Small intestine (tissue), 16 donors: ENCODE measurements around the gene RPL36AL. TPM values are rescaled to one million over a fixed set of nuclear protein-coding genes. Genes with fewer than 3 reads are reported as not detected.
"Not testable (repeated sequence)": the region's sequence is repeated elsewhere in the genome, so short reads cannot be mapped to it uniquely, and the experiment has no call there.

ENCODE experiments used
- DNase-seq, 2 donors: peaks; one replicate each; pipeline versions ENCODE4 v3.0.0 to v3.0.0-alpha.2; 2013
- FAIRE-seq: peaks from 2 replicates; lab custom pipeline; 2012; peaks lifted over from hg19 to GRCh38; lab: Jason Lieb, UNC
- H3K27ac ChIP-seq, 3 donors: one replicate each; pipeline ENCODE4 v1.5.1; 2013; ENCODE audit warnings: low read length in 2 of 3, mild to moderate bottlenecking in 2 of 3, control low read depth in 1 of 3, inconsistent platforms in 1 of 3, low read depth in 1 of 3, moderate library complexity in 1 of 3
- H3K27me3 ChIP-seq, 3 donors: one replicate each; pipeline ENCODE4 v1.6.1; 2013; ENCODE audit warnings: low read length in 3 of 3, inconsistent platforms in 1 of 3; ENCODE audit not compliant: control insufficient read depth in 3 of 3, insufficient read depth in 3 of 3
- H3K36me3 ChIP-seq, 3 donors: one replicate each; pipeline ENCODE4 v1.6.1; 2013; ENCODE audit warnings: low read length in 3 of 3, inconsistent platforms in 1 of 3, low read depth in 1 of 3, mild to moderate bottlenecking in 1 of 3, moderate library complexity in 1 of 3; ENCODE audit not compliant: control insufficient read depth in 3 of 3, insufficient read depth in 2 of 3
- H3K4me1 ChIP-seq, 3 donors: one replicate each; pipeline ENCODE4 v1.6.1; 2013; ENCODE audit warnings: low read length in 2 of 3, inconsistent platforms in 1 of 3, low read depth in 1 of 3, mild to moderate bottlenecking in 1 of 3, moderate library complexity in 1 of 3; ENCODE audit not compliant: control insufficient read depth in 3 of 3, insufficient read depth in 2 of 3
- H3K4me3 ChIP-seq, 3 donors: one replicate each; pipeline ENCODE4 v1.5.1; 2013; ENCODE audit warnings: low read length in 3 of 3, control low read depth in 1 of 3, inconsistent platforms in 1 of 3, low read depth in 1 of 3, mild to moderate bottlenecking in 1 of 3, moderate library complexity in 1 of 3
- H3K9me3 ChIP-seq, 2 donors: one replicate each; pipeline ENCODE4 v1.6.1; 2013; ENCODE audit warnings: low read depth in 1 of 2, low read length in 1 of 2; ENCODE audit not compliant: control insufficient read depth in 2 of 2, insufficient read depth in 1 of 2
- WGBS, 3 donors: extraction: QIAGEN DNeasy Blood & Tissue Kit; methylation state at CpG; one replicate each; pipeline ENCODE4 v1.1.7; 2013; 5-methylcytosine and 5-hydroxymethylcytosine counted together
- long read RNA-seq, 10 donors: transcript quantifications; one replicate each; lab custom pipeline, GENCODE V29; 2026
- polyA plus RNA-seq, 4 donors: library from polyadenylated mRNA; stranded (reverse) in 3 of 4; unstranded in 1 of 4; fragments of 200-250 nt in 3 of 4; fragments of 120-200 nt in 1 of 4; gene quantifications; one replicate each; pipeline versions ENCODE4 v1.2.1 to v1.2.3, GENCODE V29; 2013
- donor health status: healthy with polysubstance abuse.
- donor health status: control.
- donor health status: control.
- donor health status: Bipolar disorder and iron deficiency.
- donor health status: healthy.

Gene RPL36AL
- 100 to 1,000 TPM; 328 to 910 (median 674) TPM for polyA plus RNA-seq
- long read RNA-seq, donor 1: 0 reads
- long read RNA-seq, donor 2, transcript RPL36AL-201 (2 exons, 746 nt): major isoform, 133 of 154 reads
- long read RNA-seq, donor 2, partial matches to known transcripts: 21 of 154 reads
- long read RNA-seq, donor 2, other reads (novel, unspliced or antisense): 0 of 154 reads
- long read RNA-seq, donor 3, transcript RPL36AL-201 (2 exons, 746 nt): major isoform, 207 of 207 reads
- long read RNA-seq, donor 3, partial matches to known transcripts: 0 of 207 reads
- long read RNA-seq, donor 3, other reads (novel, unspliced or antisense): 0 of 207 reads
- long read RNA-seq, donor 4, transcript RPL36AL-201 (2 exons, 746 nt): major isoform, 5 of 5 reads
- long read RNA-seq, donor 4, partial matches to known transcripts: 0 of 5 reads
- long read RNA-seq, donor 4, other reads (novel, unspliced or antisense): 0 of 5 reads
- long read RNA-seq, donor 5, transcript RPL36AL-201 (2 exons, 746 nt): major isoform, 84 of 117 reads
- long read RNA-seq, donor 5, partial matches to known transcripts: 33 of 117 reads
- long read RNA-seq, donor 5, other reads (novel, unspliced or antisense): 0 of 117 reads
- long read RNA-seq, donor 6, transcript RPL36AL-201 (2 exons, 746 nt): major isoform, 208 of 208 reads
- long read RNA-seq, donor 6, partial matches to known transcripts: 0 of 208 reads
- long read RNA-seq, donor 6, other reads (novel, unspliced or antisense): 0 of 208 reads
- long read RNA-seq, donor 7: 0 reads
- long read RNA-seq, donor 8, transcript RPL36AL-201 (2 exons, 746 nt): major isoform, 26 of 26 reads
- long read RNA-seq, donor 8, partial matches to known transcripts: 0 of 26 reads
- long read RNA-seq, donor 8, other reads (novel, unspliced or antisense): 0 of 26 reads
- long read RNA-seq, donor 9, transcript RPL36AL-201 (2 exons, 746 nt): major isoform, 47 of 53 reads
- long read RNA-seq, donor 9, partial matches to known transcripts: 6 of 53 reads
- long read RNA-seq, donor 9, other reads (novel, unspliced or antisense): 0 of 53 reads
- long read RNA-seq, donor 10, transcript RPL36AL-201 (2 exons, 746 nt): major isoform, 253 of 253 reads
- long read RNA-seq, donor 10, partial matches to known transcripts: 0 of 253 reads
- long read RNA-seq, donor 10, other reads (novel, unspliced or antisense): 0 of 253 reads

- no peak for FAIRE-seq
- peak; percentile 98 to 99 for DNase-seq
- WGBS, 3 donors: 0% methylated on average over 74 to 85 of the region's 85 CpGs
- Histone ChIP-seq H3K4me1 (peaks cover 0 to 9% (median 5%) of the 10 kb centered on the region in 3 donors), H3K9me3 (no peaks in the 10 kb centered on the region), H3K27me3 (no peaks in the 10 kb centered on the region), H3K4me3 (peak within 1 kb of the TSS; percentile 77 to 87 (median 81)), H3K27ac (peak within 1 kb of the TSS; percentile 86 to 99 (median 98)), H3K36me3 (peaks cover 0 to 20% (median 5%) of the 10 kb centered on the region in 3 donors)
Observed at GRCh38 chr14:49620182-49621113, at the start of gene RPL36AL, which contains the start of gene MGAT2. TSS of gene RPL36AL (minus strand) at chr14:49620626. CDS start at chr14:49619104, 1,522 bp downstream. TSS of gene MGAT2 (plus strand) at chr14:49620799. CDS start at chr14:49621269, 470 bp downstream.

GRCh38 chr14:49659526-49660455, 39.4 kb upstream of the RPL36AL start:
- Histone ChIP-seq H3K27me3 (no peaks in the 10 kb centered on the region), H3K36me3 (no peaks in the 10 kb centered on the region), H3K27ac (no peak overlapping the region), H3K4me3 (no peak overlapping the region), H3K4me1 (peaks cover 0 to 3% (median 0%) of the 10 kb centered on the region in 3 donors), H3K9me3 (no peaks in the 10 kb centered on the region)
- no peak for FAIRE-seq
- WGBS, 3 donors: 59 to 79% (median 69%) methylated on average over 2 of the region's 2 CpGs
- DNase-seq: peak in 1 of 2 donors; percentile 49

- H3K36me3 ChIP-seq, H3K27me3 ChIP-seq, H3K4me1 ChIP-seq, H3K4me3 ChIP-seq, FAIRE-seq, H3K27ac ChIP-seq, H3K9me3 ChIP-seq: not testable (repeated sequence)
- peak in 1 of 2 donors; percentile 47 for DNase-seq
- WGBS, 3 donors: 63 to 83% (median 78%) methylated on average over 6 of the region's 6 CpGs
Observed at GRCh38 chr14:49657500-49657899, 37.1 kb upstream of the RPL36AL start.

- peak; percentile 86 for FAIRE-seq
- no peak overlapping the region for H3K4me3 ChIP-seq
- 95 to 98% (median 96%) methylated on average over 3 of the region's 3 CpGs for WGBS, 3 donors
Observed at GRCh38 chr14:49654511-49654910, 34.1 kb upstream of the RPL36AL start.

GRCh38 chr14:49653508-49653907, 33.1 kb upstream of the RPL36AL start:
- no peaks in the 10 kb centered on the region for H3K9me3 ChIP-seq
- FAIRE-seq: no peak
- H3K36me3 ChIP-seq: peaks cover 0 to 2% (median 0%) of the 10 kb centered on the region in 3 donors
- WGBS, 3 donors: 97 to 98% (median 97%) methylated on average over 6 of the region's 6 CpGs
- no peak overlapping the region for H3K4me3 ChIP-seq
- no peak overlapping the region for H3K27ac ChIP-seq
- DNase-seq: no peak
- H3K27me3 ChIP-seq: no peaks in the 10 kb centered on the region
- peaks cover 0 to 3% (median 0%) of the 10 kb centered on the region in 3 donors for H3K4me1 ChIP-seq

More at GRCh38 chr14:49654511-49654910, 34.1 kb upstream of the RPL36AL start:
- Histone ChIP-seq H3K27ac (no peak overlapping the region), H3K9me3 (no peaks in the 10 kb centered on the region), H3K36me3 (peaks cover 0 to 2% (median 0%) of the 10 kb centered on the region in 3 donors), H3K27me3 (no peaks in the 10 kb centered on the region), H3K4me1 (peaks cover 0 to 3% (median 0%) of the 10 kb centered on the region in 3 donors)
- no peak for DNase-seq

- Histone ChIP-seq H3K4me3 (no peak overlapping the region), H3K27ac (peak overlapping the region; percentile 64 to 73 (median 68)), H3K9me3 (no peaks in the 10 kb centered on the region), H3K27me3 (no peaks in the 10 kb centered on the region), H3K4me1 (peaks cover 0 to 21% (median 6%) of the 10 kb centered on the region in 3 donors), H3K36me3 (peaks cover 2 to 28% (median 6%) of the 10 kb centered on the region in 3 donors)
- no peak for DNase-seq
- no peak for FAIRE-seq
Observed at GRCh38 chr14:49642163-49642562, 21.7 kb upstream of the RPL36AL start.
